ENCODE data around the gene C1QTNF8. TPM values are rescaled to one million over a fixed set of nuclear protein-coding genes. Genes with fewer than 3 reads are reported as not detected.
A peak's percentile ranks its signal among the peaks of the same experiment; 100 is the strongest.

Gene C1QTNF8
- total RNA-seq, 1 experiment from 2014 or later: not detected

GRCh38 chr16:1084971-1085370 lies 11.1 kb downstream of the C1QTNF8 start:
- Histone ChIP-seq H3K4me2 (ENCODE audit: low read length) (no peak overlapping the region), H3K27ac (ENCODE audit: low read length) (no peak overlapping the region), H3F3A (ENCODE audit: low read length, unreplicated experiment) (no peaks in the 10 kb centered on the region), H3K79me2 (ENCODE audit: low read length) (no peaks in the 10 kb centered on the region), H3K9me2 (replicated peaks; ENCODE audit: low read length) (no peaks in the 10 kb centered on the region), H3K36me3 (ENCODE audit: low read depth, low read length) (no peaks in the 10 kb centered on the region), H3K27me3 (ENCODE audit: low read length) (no peaks in the 10 kb centered on the region), H3K4me1 (ENCODE audit: insufficient read depth, low read length) (peaks cover 20% of the 10 kb centered on the region), H3K9ac (ENCODE audit: low read length) (no peak overlapping the region), H2AFZ (ENCODE audit: low read length) (no peak overlapping the region), H3K9me3 (ENCODE audit: low read length) (0 out of 2 replicates have a peak, but pooled peaks cover 3% of the 10 kb centered on the region), H3K4me3 (ENCODE audit: low read length) (no peak overlapping the region), H4K20me1 (ENCODE audit: low read length) (no peaks in the 10 kb centered on the region)
- ATAC-seq (no peak), DNase-seq (no peak)
- intact Hi-C loops (cut with micrococcal nuclease): no loop called here
- ChIA-PET CTCF (no interaction called here), POLR2A (ENCODE audit: unreplicated experiment) (no interaction called here)
- TF ChIP-seq CTCF (conservative IDR thresholded peaks at IDR 0.05; ENCODE audit: low read depth, low read length) (no peak), EZH2phosphoT487 (IDR thresholded peaks at IDR 0.05; ENCODE audit: borderline replicate concordance, low read length) (no peak), EZH2 (IDR thresholded peaks at IDR 0.05; ENCODE audit: low read length, unreplicated experiment) (no peak)
- BruUV-seq (replicated peaks): no TSS peak

GRCh38 chr16:1082952-1083675 lies 12.9 kb downstream of the C1QTNF8 start:
- H3K79me2 ChIP-seq (ENCODE audit: low read length): no peaks in the 10 kb centered on the region
- no peaks in the 10 kb centered on the region for H3F3A ChIP-seq (ENCODE audit: low read length, unreplicated experiment)
- H3K4me3 ChIP-seq (ENCODE audit: low read length): peak overlapping the region; percentile 17; the same call in 1 of the 2 replicates
- peaks cover 26% of the 10 kb centered on the region for H3K4me1 ChIP-seq (ENCODE audit: insufficient read depth, low read length)
- H3K27ac ChIP-seq (ENCODE audit: low read length): peak overlapping the region; percentile 37
- ChIA-PET CTCF (no interaction called here), POLR2A (ENCODE audit: unreplicated experiment) (no interaction called here)
- DNase-seq (peak; percentile 57), ATAC-seq (peak; percentile 56)
- H4K20me1 ChIP-seq (ENCODE audit: low read length): no peaks in the 10 kb centered on the region
- 0 out of 2 replicates have a peak, but pooled peaks cover 3% of the 10 kb centered on the region for H3K9me3 ChIP-seq (ENCODE audit: low read length)
- H3K9ac ChIP-seq (ENCODE audit: low read length): peak overlapping the region; percentile 49; the same call in 1 of the 2 replicates
- TF ChIP-seq EZH2phosphoT487 (IDR thresholded peaks at IDR 0.05; ENCODE audit: borderline replicate concordance, low read length) (no peak), CTCF (conservative IDR thresholded peaks at IDR 0.05; ENCODE audit: low read depth, low read length) (no peak), EZH2 (IDR thresholded peaks at IDR 0.05; ENCODE audit: low read length, unreplicated experiment) (no peak)
- no peaks in the 10 kb centered on the region for H3K27me3 ChIP-seq (ENCODE audit: low read length)
- peak overlapping the region; percentile 50 for H3K4me2 ChIP-seq (ENCODE audit: low read length)
- intact Hi-C loops (cut with micrococcal nuclease): no loop called here
- no peaks in the 10 kb centered on the region for H3K9me2 ChIP-seq (replicated peaks; ENCODE audit: low read length)
- no peaks in the 10 kb centered on the region for H3K36me3 ChIP-seq (ENCODE audit: low read depth, low read length)
- no TSS peak for BruUV-seq (replicated peaks)
- H2AFZ ChIP-seq (ENCODE audit: low read length): no peak overlapping the region
